Endothelial cell of umbilical vein (primary cell): ENCODE data around the gene KCNK10. TPM values are rescaled to one million over a fixed set of nuclear protein-coding genes. Genes with fewer than 3 reads are reported as not detected.

Experiments used
- BruUV-seq: library from RNA; stranded (reverse); fragments of 400-500 nt; replicated peaks from 2 replicates; lab custom pipeline; 2021; lab: Mats Ljungman, UMichigan
- CTCF ChIA-PET: fragments of 300-600, 350-600 bp; sonication (Branson Sonifier 250); formaldehyde crosslinking; loops from one replicate; lab custom pipeline; 2021; ENCODE audit warnings: antibody characterized with exemption, inconsistent platforms; lab: Charles Lee
- POLR2A ChIA-PET: fragments of 300-600, 350-600 bp; sonication (Branson Sonifier 250); formaldehyde crosslinking; loops from one replicate; lab custom pipeline; 2021; ENCODE audit warnings: antibody characterized with exemption, inconsistent platforms; lab: Charles Lee
- DNase-seq: peaks from one replicate; pipeline ENCODE4 v3.0.0-alpha.2; 2011; ENCODE audit warnings: low read depth, low spot score
- FAIRE-seq: peaks from 2 replicates; lab custom pipeline; 2011; peaks lifted over from hg19 to GRCh38; lab: Jason Lieb, UNC
- H2AFZ ChIP-seq: 2 replicates; pipeline ENCODE4 v1.6.0; 2012; ENCODE audit warnings: low read depth, low read length, control low read depth, inconsistent platforms
- H3K27ac ChIP-seq: 2 replicates; pipeline ENCODE4 v1.5.1; 2011; ENCODE audit warnings: low read depth, mild to moderate bottlenecking, control low read depth, low read length, moderate library complexity; ENCODE audit not compliant: insufficient read depth
- H3K27me3 ChIP-seq, 2 experiments: 2 replicates each; pipeline versions ENCODE4 v1.6.0 to v1.6.1; 2011; ENCODE audit warnings: low read length in 2 of 2, mixed read lengths in 1 of 2; ENCODE audit not compliant: control insufficient read depth in 2 of 2, insufficient read depth in 2 of 2
- H3K36me3 ChIP-seq, 2 experiments: 2 replicates in 1 of 2; 3 replicates in 1 of 2; pipeline ENCODE4 v1.5.1; 2011; ENCODE audit warnings: low read length in 2 of 2, mild to moderate bottlenecking in 1 of 2, moderate library complexity in 1 of 2; ENCODE audit not compliant: control insufficient read depth in 2 of 2, insufficient read depth in 2 of 2; ENCODE audit errors: extremely low read depth in 1 of 2
- H3K4me1 ChIP-seq: 3 replicates; pipeline ENCODE4 v1.5.1; 2011; ENCODE audit warnings: mild to moderate bottlenecking, low read length; ENCODE audit not compliant: control insufficient read depth, insufficient read depth; ENCODE audit errors: extremely low read depth
- H3K4me2 ChIP-seq: 2 replicates; pipeline ENCODE4 v1.6.1; 2011; ENCODE audit warnings: low read length, control low read depth, mixed read lengths; ENCODE audit not compliant: insufficient read depth
- H3K4me3 ChIP-seq, 3 experiments: fragments of 200-600 bp in 1 of 3; sonication (generic), shearing (Covaris generic) in 1 of 3; replicated peaks in 1 of 3; 2 replicates each; pipeline ENCODE4 v1.5.1; 2011 to 2016; ENCODE audit warnings: control low read depth in 3 of 3, low read length in 3 of 3, mild to moderate bottlenecking in 2 of 3, inconsistent platforms in 1 of 3, low read depth in 1 of 3, moderate library complexity in 1 of 3; ENCODE audit not compliant: insufficient read depth in 1 of 3
- H3K79me2 ChIP-seq: 2 replicates; pipeline ENCODE4 v1.6.0; 2012; ENCODE audit warnings: low read length, inconsistent platforms; ENCODE audit not compliant: control insufficient read depth, insufficient read depth
- H3K9ac ChIP-seq: replicated peaks from 2 replicates; pipeline ENCODE3; 2011; ENCODE audit warnings: low read length, control low read depth; ENCODE audit not compliant: insufficient read depth; ENCODE audit errors: extremely low read depth
- H3K9me1 ChIP-seq: replicated peaks from 3 replicates; pipeline ENCODE4 v1.6.0; 2011; ENCODE audit warnings: mild to moderate bottlenecking, low read length; ENCODE audit not compliant: control insufficient read depth, insufficient read depth; ENCODE audit errors: extremely low read depth
- H3K9me3 ChIP-seq: replicated peaks from 2 replicates; pipeline ENCODE4 v1.5.1; 2012; ENCODE audit warnings: low read length, inconsistent platforms; ENCODE audit not compliant: control insufficient read depth, insufficient read depth
- H4K20me1 ChIP-seq: replicated peaks from 2 replicates; pipeline ENCODE3; 2011; ENCODE audit warnings: mild to moderate bottlenecking, low read length; ENCODE audit not compliant: control insufficient read depth, insufficient read depth; ENCODE audit errors: extremely low read depth
- CTCF ChIP-seq, 2 donors: IDR thresholded peaks; 1 replicate in 1 of 2; 2 replicates in 1 of 2; pipeline ENCODE4 v1.5.1; 2011; ENCODE audit warnings: low read length in 2 of 2, mild to moderate bottlenecking in 2 of 2, moderate library complexity in 2 of 2, control low read depth in 1 of 2, inconsistent platforms in 1 of 2, low read depth in 1 of 2; ENCODE audit not compliant: insufficient read depth in 1 of 2; ENCODE audit errors: extremely low read depth in 1 of 2
- EZH2 ChIP-seq: IDR thresholded peaks from 2 replicates; pipeline ENCODE4 v1.6.1; 2012; ENCODE audit warnings: borderline replicate concordance, low read depth, mild to moderate bottlenecking, moderate library complexity, low read length, inconsistent platforms; ENCODE audit not compliant: severe bottlenecking
- FOS ChIP-seq: IDR thresholded peaks from 2 replicates; pipeline ENCODE4 v1.6.1; 2011; ENCODE audit warnings: mild to moderate bottlenecking, low read length, moderate library complexity, borderline replicate concordance; ENCODE audit not compliant: insufficient read depth
- GATA2 ChIP-seq: IDR thresholded peaks from 2 replicates; pipeline ENCODE4 v1.7.0; 2011; ENCODE audit warnings: low read depth, mild to moderate bottlenecking, moderate library complexity, mixed read lengths, low read length; ENCODE audit not compliant: insufficient read length, insufficient read depth
- JUN ChIP-seq: IDR thresholded peaks from 2 replicates; pipeline ENCODE4 v1.6.1; 2011; ENCODE audit warnings: borderline replicate concordance, low read depth; ENCODE audit not compliant: insufficient read length, insufficient read depth
- MAX ChIP-seq: IDR thresholded peaks from 2 replicates; pipeline ENCODE4 v1.6.1; 2011; ENCODE audit not compliant: insufficient read depth, insufficient read length
- MYC ChIP-seq: IDR thresholded peaks from one replicate; pipeline ENCODE4 v1.6.1; 2011; ENCODE audit warnings: mild to moderate bottlenecking, low read depth, low read length
- POLR2A ChIP-seq: IDR thresholded peaks from 2 replicates; pipeline ENCODE4 v1.6.1; 2012; ENCODE audit warnings: low read depth, mild to moderate bottlenecking, control low read depth, low read length
- POLR2AphosphoS5 ChIP-seq: IDR thresholded peaks from 2 replicates; pipeline ENCODE4 v1.6.1; 2012; ENCODE audit warnings: low read depth, mild to moderate bottlenecking, control low read depth, low read length, moderate library complexity; ENCODE audit not compliant: insufficient read depth
- dilution Hi-C: fragments of 300-500 bp; cut with MboI; formaldehyde crosslinking; loops from one replicate; pipeline ENCODE4 v1.15.0; 2019; ENCODE audit warnings: low sequenced_read_pairs; ENCODE audit not compliant: extremely low pct_ligation_motif_present
- intact Hi-C: fragments of 100-400 bp; cut with micrococcal nuclease; formaldehyde crosslinking; loops from one replicate; pipeline ENCODE4 v1.10.0; 2022
- polyA plus RNA-seq, 4 experiments: library from polyadenylated mRNA; depleted of rRNA in 3 of 4; stranded (reverse) in 3 of 4; unstranded in 1 of 4; fragments of >200 nt; gene quantifications; 2 replicates each; pipeline versions ENCODE4 v1.2.1 to v1.2.3, GENCODE V29; 2011 to 2012; ENCODE audit warnings: missing spikeins in 1 of 4
- total RNA-seq: library from RNA; stranded (reverse); gene quantifications from 2 replicates; pipeline ENCODE4 v1.2.3, GENCODE V29; 2021

KCNK10 gene
- total and polyA plus RNA-seq, 2 donors (not counting 3 experiments of a cell fraction or from before 2014, with no cell fraction given) = not detected

GRCh38 chr14:88166616-88167015 is 156.5 kb downstream of the KCNK10 start:
- intact Hi-C loops (no loop called here), dilution Hi-C loops (no loop called here)
- no TSS peak for BruUV-seq
- TF ChIP-seq EZH2 (no peak), POLR2A (no peak), GATA2 (no peak), JUN (no peak), FOS (no peak), POLR2AphosphoS5 (no peak), MYC (no peak), CTCF (IDR thresholded peaks at IDR 0.05; ENCODE audit: extremely low read depth in 1 of 2, insufficient read depth in 1 of 2, low read depth in 1 of 2, low read length in 2 of 2) (no peak), MAX (no peak)
- H2AFZ ChIP-seq = no peak overlapping the region
- ChIA-PET POLR2A (no interaction called here), CTCF (interaction anchor here (1.2 kb wide), 1 partner anchor 153 kb away, joined by 4 read pairs; no protein-coding TSS in a partner anchor)
- FAIRE-seq (no peak), DNase-seq (no peak)
- H3K9ac ChIP-seq = no peak overlapping the region
- no peak overlapping the region for H3K4me3 ChIP-seq
- no peaks in the 10 kb centered on the region for H4K20me1 ChIP-seq
- H3K9me3 ChIP-seq = no peaks in the 10 kb centered on the region
- H3K9me1 ChIP-seq = no peaks in the 10 kb centered on the region
- H3K27me3 ChIP-seq = no peaks in the 10 kb centered on the region
- H3K4me1 ChIP-seq = no peaks in the 10 kb centered on the region
- H3K27ac ChIP-seq = no peak overlapping the region
- no peak overlapping the region for H3K4me2 ChIP-seq
- no peaks in the 10 kb centered on the region for H3K79me2 ChIP-seq
- H3K36me3 ChIP-seq = no peaks in the 10 kb centered on the region
